Measurements from ENCODE around the gene TMEM8B.

TMEM8B gene, protein sequence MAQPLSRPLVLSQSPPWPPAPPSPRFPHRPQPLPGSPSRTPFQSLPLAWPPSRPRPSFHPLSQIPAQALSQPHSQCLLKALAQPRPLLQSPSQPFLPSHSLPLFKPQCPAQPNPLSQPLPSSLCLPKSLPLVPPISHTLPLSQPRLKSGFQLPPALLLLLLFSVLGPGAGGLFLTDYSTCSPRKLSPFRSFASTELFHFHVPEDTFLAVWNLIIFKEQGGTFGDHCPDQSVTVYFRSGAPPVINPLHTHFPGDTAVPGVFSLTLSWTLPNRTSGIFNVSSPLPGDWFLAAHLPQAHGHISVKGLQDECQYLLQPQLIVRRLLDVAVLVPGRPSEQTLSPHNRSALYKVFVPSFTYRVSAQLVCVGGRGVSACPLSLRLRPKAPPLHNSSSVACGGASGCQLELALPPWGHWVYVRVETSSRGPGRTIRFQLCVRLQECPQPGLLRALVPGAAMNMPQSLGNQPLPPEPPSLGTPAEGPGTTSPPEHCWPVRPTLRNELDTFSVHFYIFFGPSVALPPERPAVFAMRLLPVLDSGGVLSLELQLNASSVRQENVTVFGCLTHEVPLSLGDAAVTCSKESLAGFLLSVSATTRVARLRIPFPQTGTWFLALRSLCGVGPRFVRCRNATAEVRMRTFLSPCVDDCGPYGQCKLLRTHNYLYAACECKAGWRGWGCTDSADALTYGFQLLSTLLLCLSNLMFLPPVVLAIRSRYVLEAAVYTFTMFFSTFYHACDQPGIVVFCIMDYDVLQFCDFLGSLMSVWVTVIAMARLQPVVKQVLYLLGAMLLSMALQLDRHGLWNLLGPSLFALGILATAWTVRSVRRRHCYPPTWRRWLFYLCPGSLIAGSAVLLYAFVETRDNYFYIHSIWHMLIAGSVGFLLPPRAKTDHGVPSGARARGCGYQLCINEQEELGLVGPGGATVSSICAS

DNA sequence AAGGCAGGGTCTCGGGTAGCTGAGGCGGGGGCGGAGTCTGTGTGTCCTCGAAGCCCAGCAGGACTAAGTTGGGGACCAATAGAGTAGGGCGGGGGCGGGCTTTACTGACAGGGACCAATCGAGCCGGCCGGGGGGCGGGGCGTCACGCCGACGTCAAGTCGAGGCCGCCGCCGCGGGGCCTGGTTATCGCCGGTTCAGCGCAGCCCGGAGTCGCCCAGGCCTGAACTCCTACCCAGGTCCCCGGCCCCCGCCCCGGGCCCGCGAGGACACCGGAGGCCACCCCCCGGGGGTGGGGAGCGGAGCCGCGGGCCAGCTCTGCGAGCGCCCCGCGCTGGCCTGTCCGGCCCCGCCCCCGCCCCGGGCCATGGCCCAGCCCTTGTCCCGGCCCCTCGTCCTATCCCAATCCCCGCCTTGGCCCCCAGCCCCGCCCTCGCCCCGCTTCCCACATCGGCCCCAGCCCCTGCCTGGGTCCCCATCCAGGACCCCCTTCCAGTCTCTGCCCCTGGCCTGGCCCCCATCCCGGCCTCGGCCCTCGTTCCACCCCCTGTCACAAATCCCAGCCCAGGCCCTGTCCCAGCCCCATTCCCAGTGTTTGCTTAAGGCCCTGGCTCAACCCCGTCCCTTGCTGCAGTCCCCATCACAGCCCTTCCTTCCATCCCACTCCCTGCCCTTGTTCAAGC lies at the start of gene TMEM8B:
Gene TMEM8B, plus strand, starts transcription at position 145 of the 680 bp plus-strand sequence. Its CDS starts 220 bp downstream, at position 365.
- peak; percentile 96 for DNase-seq (ENCODE audit: extremely low spot score)
- POLR2A ChIA-PET: interaction anchor here (0.7 to 1.0 kb wide), 3 partner anchors 13 to 97 kb away, joined by 3 read pairs; partner anchors contain the start of genes CREB3 and TLN1
- CTCF ChIA-PET: interaction anchor here (1.0 to 5.0 kb wide), 9 partner anchors 11 to 171 kb away, joined by 3 to 63 read pairs (median 3); partner anchors contain the start of genes CCDC107, RMRP and SPAG8
- TF ChIP-seq, protein P1, sequence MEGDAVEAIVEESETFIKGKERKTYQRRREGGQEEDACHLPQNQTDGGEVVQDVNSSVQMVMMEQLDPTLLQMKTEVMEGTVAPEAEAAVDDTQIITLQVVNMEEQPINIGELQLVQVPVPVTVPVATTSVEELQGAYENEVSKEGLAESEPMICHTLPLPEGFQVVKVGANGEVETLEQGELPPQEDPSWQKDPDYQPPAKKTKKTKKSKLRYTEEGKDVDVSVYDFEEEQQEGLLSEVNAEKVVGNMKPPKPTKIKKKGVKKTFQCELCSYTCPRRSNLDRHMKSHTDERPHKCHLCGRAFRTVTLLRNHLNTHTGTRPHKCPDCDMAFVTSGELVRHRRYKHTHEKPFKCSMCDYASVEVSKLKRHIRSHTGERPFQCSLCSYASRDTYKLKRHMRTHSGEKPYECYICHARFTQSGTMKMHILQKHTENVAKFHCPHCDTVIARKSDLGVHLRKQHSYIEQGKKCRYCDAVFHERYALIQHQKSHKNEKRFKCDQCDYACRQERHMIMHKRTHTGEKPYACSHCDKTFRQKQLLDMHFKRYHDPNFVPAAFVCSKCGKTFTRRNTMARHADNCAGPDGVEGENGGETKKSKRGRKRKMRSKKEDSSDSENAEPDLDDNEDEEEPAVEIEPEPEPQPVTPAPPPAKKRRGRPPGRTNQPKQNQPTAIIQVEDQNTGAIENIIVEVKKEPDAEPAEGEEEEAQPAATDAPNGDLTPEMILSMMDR (IDR thresholded peaks at IDR 0.05; ENCODE audit: control extremely low read depth, extremely low read depth, low read depth, missing control alignments): no peak

DNA sequence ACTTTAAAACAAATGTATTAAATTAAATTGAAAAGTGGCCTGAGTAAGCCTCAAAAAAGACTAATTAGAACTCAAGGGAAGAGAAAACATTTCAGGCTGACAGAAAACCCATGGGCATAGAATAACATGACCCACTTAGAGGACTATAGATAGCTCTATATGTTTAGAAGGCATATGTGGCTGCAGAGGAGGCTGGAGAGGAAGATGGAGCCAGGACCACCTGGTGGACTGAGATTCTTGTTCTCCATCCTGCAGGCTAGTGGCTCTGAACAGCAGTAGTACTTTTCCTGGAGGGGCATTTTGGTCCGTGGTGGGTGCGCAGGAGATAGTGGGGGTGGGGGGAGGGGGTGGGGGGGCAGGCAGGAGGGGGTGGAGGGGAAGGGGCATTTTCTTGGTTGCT lies 48.0 kb upstream of the TMEM8B start:
- ChIA-PET CTCF (interaction anchor here (0.9 to 4.0 kb wide), 3 partner anchors 8 to 45 kb away, joined by 3 to 33 read pairs (median 6); no protein-coding TSS in a partner anchor), POLR2A (interaction anchor here (0.7 kb wide), 1 partner anchor 709 kb away, joined by 5 read pairs; no protein-coding TSS in a partner anchor)
- no peak for DNase-seq (ENCODE audit: extremely low spot score)
- TF ChIP-seq, protein P1 (IDR thresholded peaks at IDR 0.05; ENCODE audit: control extremely low read depth, extremely low read depth, low read depth, missing control alignments): no peak

DNA sequence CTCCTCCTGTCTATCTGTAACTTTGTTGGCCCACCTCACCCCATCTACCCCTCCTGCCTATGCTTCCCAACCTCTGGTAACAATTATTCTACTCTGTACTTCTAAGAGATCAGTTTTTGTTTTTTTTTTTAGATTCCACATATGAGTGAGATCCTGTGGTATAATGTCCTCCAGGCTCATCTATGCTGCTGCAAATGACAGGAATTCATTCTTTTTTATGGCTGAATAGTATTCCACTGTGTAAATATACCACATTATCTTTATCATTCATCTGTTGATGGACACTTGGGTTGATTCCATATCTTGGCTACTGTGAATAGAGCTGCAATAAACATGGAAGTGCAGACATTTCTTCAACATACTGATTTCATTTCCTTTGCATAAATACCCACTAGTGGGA lies 45.6 kb upstream of the TMEM8B start:
- TF ChIP-seq, protein P1 (IDR thresholded peaks at IDR 0.05; ENCODE audit: control extremely low read depth, extremely low read depth, low read depth, missing control alignments): no peak
- ChIA-PET CTCF (interaction anchor here (1.0 to 1.6 kb wide), 3 partner anchors 11 to 42 kb away, joined by 3 to 4 read pairs (median 3); no protein-coding TSS in a partner anchor), POLR2A (no interaction called here)
- DNase-seq (ENCODE audit: extremely low spot score): no peak

DNA sequence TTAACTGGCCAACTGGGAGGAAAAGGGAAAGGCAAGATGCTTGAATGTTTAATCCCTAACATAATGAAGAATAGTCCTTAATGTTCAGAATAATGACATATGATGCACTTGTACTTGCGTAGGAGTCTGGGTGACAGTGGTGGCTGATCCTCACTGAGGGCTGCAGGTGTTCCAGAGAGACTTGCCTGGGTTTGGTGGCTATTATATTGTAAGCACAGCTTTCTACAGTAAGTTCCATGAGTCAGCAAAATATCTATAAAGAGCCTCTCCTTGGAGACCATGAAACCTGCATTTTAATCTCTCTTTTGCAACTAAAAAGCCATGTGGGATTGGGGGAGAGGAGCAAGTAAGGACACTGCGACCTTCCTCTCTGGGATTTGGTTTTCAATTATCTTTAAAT lies 39.5 kb upstream of the TMEM8B start:
- TF ChIP-seq, protein P1 (IDR thresholded peaks at IDR 0.05; ENCODE audit: control extremely low read depth, extremely low read depth, low read depth, missing control alignments): no peak
- no peak for DNase-seq (ENCODE audit: extremely low spot score)
- POLR2A ChIA-PET: no interaction called here
- CTCF ChIA-PET: interaction anchor here (0.7 to 4.1 kb wide), 38 partner anchors 7 to 141 kb away, joined by 3 to 72 read pairs (median 6); partner anchors contain the start of genes HINT2, MSMP and SPAG8

DNA sequence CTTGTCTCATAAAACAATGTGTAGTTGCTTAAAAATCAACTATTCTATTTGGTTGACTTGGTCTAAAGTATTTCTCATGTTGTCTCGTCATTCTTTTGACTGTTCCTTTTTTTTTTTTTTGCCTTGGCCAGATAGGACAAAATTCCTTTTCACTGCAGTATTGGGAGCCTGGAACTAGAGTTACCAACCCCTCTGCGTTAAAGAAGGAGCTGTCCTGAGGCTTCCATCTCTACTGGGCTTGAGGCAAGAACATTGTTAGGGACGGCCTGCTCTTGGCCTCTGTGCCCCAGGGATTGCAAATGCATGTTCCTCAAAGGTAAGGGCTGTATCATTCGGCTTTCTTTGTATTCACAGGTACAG lies 39.0 kb upstream of the TMEM8B start:
- CTCF ChIA-PET: interaction anchor here (0.7 to 4.1 kb wide), 39 partner anchors 8 to 186 kb away, joined by 3 to 72 read pairs (median 6); partner anchors contain the start of genes FAM221B, HINT2, MSMP and SPAG8
- TF ChIP-seq, protein P1 (IDR thresholded peaks at IDR 0.05; ENCODE audit: control extremely low read depth, extremely low read depth, low read depth, missing control alignments): no peak
- no peak for DNase-seq (ENCODE audit: extremely low spot score)
- POLR2A ChIA-PET: no interaction called here

Measured in GM10248 (cell line).